DOHH2 (cell line): ENCODE measurements around the gene LAMA2.

ENCODE experiments used
- H3F3A ChIP-seq: fragments of 200-600 bp; sonication (generic), shearing (Covaris generic); 2 replicates; pipeline ENCODE4 v1.6.0; 2016; ENCODE audit warnings: antibody characterized with exemption, mild to moderate bottlenecking; ENCODE audit not compliant: control insufficient read depth, insufficient read depth
- H3K27ac ChIP-seq: fragments of 200-600 bp; sonication (generic); 2 replicates; pipeline ENCODE4 v1.5.1; 2014; ENCODE audit warnings: low read depth, mild to moderate bottlenecking, low read length, moderate library complexity
- H3K27me3 ChIP-seq: fragments of 200-600 bp; sonication (generic); 2 replicates; pipeline ENCODE4 v1.6.1; 2014; ENCODE audit warnings: mild to moderate bottlenecking, low read length, mixed read lengths; ENCODE audit not compliant: control insufficient read depth
- H3K36me3 ChIP-seq: fragments of 200-600 bp; sonication (generic); 2 replicates; pipeline ENCODE4 v1.6.1; 2014; ENCODE audit warnings: mild to moderate bottlenecking, low read length, moderate library complexity, mixed read lengths; ENCODE audit not compliant: control insufficient read depth
- H3K4me1 ChIP-seq: fragments of 200-600 bp; sonication (generic); 2 replicates; pipeline ENCODE4 v1.6.1; 2014; ENCODE audit warnings: mild to moderate bottlenecking, low read length, mixed read lengths; ENCODE audit not compliant: control insufficient read depth
- H3K4me2 ChIP-seq: fragments of 200-600 bp; sonication (generic); 2 replicates; pipeline ENCODE4 v1.6.0; 2014; ENCODE audit warnings: mild to moderate bottlenecking, low read length, moderate library complexity
- H3K4me3 ChIP-seq: fragments of 200-600 bp; sonication (generic); 2 replicates; pipeline ENCODE4 v1.5.1; 2014; ENCODE audit warnings: mild to moderate bottlenecking, low read length, mixed read lengths
- H3K79me2 ChIP-seq: fragments of 200-600 bp; sonication (generic); 2 replicates; pipeline ENCODE4 v1.6.1; 2014; ENCODE audit warnings: mild to moderate bottlenecking, low read length, mixed read lengths; ENCODE audit not compliant: control insufficient read depth
- H3K9me2 ChIP-seq: fragments of 200-600 bp; sonication (generic); replicated peaks from 2 replicates; pipeline ENCODE4 v1.6.1; 2014; ENCODE audit warnings: mild to moderate bottlenecking, low read length, mixed read lengths; ENCODE audit not compliant: control insufficient read depth
- H3K9me3 ChIP-seq: fragments of 200-600 bp; sonication (generic); 2 replicates; pipeline ENCODE4 v1.6.1; 2014; ENCODE audit warnings: antibody characterized with exemption, low read length, mixed read lengths; ENCODE audit not compliant: control insufficient read depth, insufficient read depth
- H4K20me1 ChIP-seq: fragments of 200-600 bp; sonication (generic); 2 replicates; pipeline ENCODE4 v1.6.0; 2014; ENCODE audit warnings: low read depth, mild to moderate bottlenecking, antibody characterized with exemption, low read length, moderate library complexity; ENCODE audit not compliant: control insufficient read depth, insufficient read depth
- CTCF ChIP-seq: fragments of 200-600 bp; sonication (generic); IDR thresholded peaks from one replicate; pipeline ENCODE4 v1.5.1; 2014; ENCODE audit warnings: antibody characterized with exemption, mild to moderate bottlenecking, low read depth, low read length; ENCODE audit not compliant: poor library complexity, severe bottlenecking
- EZH2phosphoT487 ChIP-seq: fragments of 200-600 bp; sonication (generic); IDR thresholded peaks from 2 replicates; pipeline ENCODE4 v1.6.1; 2017; ENCODE audit warnings: borderline replicate concordance, mild to moderate bottlenecking, antibody characterized with exemption, low read length, moderate library complexity, mixed read lengths

Gene LAMA2

GRCh38 chr6:128990915-128991314 is 108.0 kb downstream of the LAMA2 start:
- H3K79me2 ChIP-seq, result no peaks in the 10 kb centered on the region
- H3K9me2 ChIP-seq, result no peaks in the 10 kb centered on the region
- 0 out of 2 replicates have a peak, but pooled peaks cover 1% of the 10 kb centered on the region for H3K9me3 ChIP-seq
- H3K27me3 ChIP-seq, result no peaks in the 10 kb centered on the region
- H3K36me3 ChIP-seq, result no peaks in the 10 kb centered on the region
- H3K4me3 ChIP-seq, result no peak overlapping the region
- no peaks in the 10 kb centered on the region for H4K20me1 ChIP-seq
- no peak for TF ChIP-seq EZH2phosphoT487
- no peak for TF ChIP-seq CTCF
- H3K27ac ChIP-seq, result no peak overlapping the region
- no peaks in the 10 kb centered on the region for H3K4me1 ChIP-seq
- no peaks in the 10 kb centered on the region for H3F3A ChIP-seq
- no peak overlapping the region for H3K4me2 ChIP-seq

GRCh38 chr6:128993166-128993565 is 110.2 kb downstream of the LAMA2 start:
- no peaks in the 10 kb centered on the region for H3F3A ChIP-seq
- H3K4me2 ChIP-seq, result no peak overlapping the region
- 0 out of 2 replicates have a peak, but pooled peaks cover 3% of the 10 kb centered on the region for H3K9me3 ChIP-seq
- TF ChIP-seq EZH2phosphoT487 (no peak), CTCF (no peak)
- no peaks in the 10 kb centered on the region for H3K79me2 ChIP-seq
- no peaks in the 10 kb centered on the region for H3K36me3 ChIP-seq
- H4K20me1 ChIP-seq, result no peaks in the 10 kb centered on the region
- no peaks in the 10 kb centered on the region for H3K9me2 ChIP-seq
- H3K27ac ChIP-seq, result no peak overlapping the region
- H3K4me1 ChIP-seq, result no peaks in the 10 kb centered on the region
- H3K4me3 ChIP-seq, result no peak overlapping the region
- no peaks in the 10 kb centered on the region for H3K27me3 ChIP-seq

GRCh38 chr6:128997880-128998279 is 114.9 kb downstream of the LAMA2 start:
- Histone ChIP-seq H3K36me3 (no peaks in the 10 kb centered on the region), H3K4me2 (no peak overlapping the region), H3K27ac (no peak overlapping the region), H3F3A (no peaks in the 10 kb centered on the region), H3K79me2 (no peaks in the 10 kb centered on the region), H3K4me1 (no peaks in the 10 kb centered on the region), H3K9me2 (no peaks in the 10 kb centered on the region), H3K9me3 (0 out of 2 replicates have a peak, but pooled peaks cover 3% of the 10 kb centered on the region), H3K4me3 (no peak overlapping the region), H3K27me3 (no peaks in the 10 kb centered on the region), H4K20me1 (no peaks in the 10 kb centered on the region)
- TF ChIP-seq EZH2phosphoT487 (no peak), CTCF (no peak)
